ENCODE measurements around the gene SH3RF1. TPM values are rescaled to one million over a fixed set of nuclear protein-coding genes. Genes with fewer than 3 reads are reported as not detected.

Gene SH3RF1
- total RNA-seq, 4 donors from 2014 or later: 10.0 to 11.8 (median 10.9) TPM

DNA sequence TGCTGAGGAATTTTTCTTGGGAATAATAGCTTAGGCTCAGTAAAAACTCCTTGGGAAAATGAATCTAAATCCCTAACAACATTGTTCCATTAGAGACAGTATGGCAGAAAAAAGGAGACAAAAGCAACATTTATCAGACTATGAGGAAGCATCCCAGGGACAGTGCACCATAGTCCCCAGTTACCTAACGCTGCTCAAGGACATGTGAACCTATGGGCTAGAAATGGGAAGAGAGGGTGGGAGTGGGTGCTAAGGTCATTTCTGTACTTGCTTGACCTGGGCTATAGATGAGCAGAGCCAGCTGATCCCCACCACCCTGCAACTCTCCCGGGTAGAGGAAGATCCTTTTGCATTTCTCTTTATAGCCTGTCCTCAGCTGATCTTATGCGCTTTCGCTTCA, 162.5 kb downstream of the SH3RF1 start:
- whole genome bisulfite sequencing: 92% methylated on average over 4 of the region's 4 CpGs
- TF ChIP-seq, protein P1, sequence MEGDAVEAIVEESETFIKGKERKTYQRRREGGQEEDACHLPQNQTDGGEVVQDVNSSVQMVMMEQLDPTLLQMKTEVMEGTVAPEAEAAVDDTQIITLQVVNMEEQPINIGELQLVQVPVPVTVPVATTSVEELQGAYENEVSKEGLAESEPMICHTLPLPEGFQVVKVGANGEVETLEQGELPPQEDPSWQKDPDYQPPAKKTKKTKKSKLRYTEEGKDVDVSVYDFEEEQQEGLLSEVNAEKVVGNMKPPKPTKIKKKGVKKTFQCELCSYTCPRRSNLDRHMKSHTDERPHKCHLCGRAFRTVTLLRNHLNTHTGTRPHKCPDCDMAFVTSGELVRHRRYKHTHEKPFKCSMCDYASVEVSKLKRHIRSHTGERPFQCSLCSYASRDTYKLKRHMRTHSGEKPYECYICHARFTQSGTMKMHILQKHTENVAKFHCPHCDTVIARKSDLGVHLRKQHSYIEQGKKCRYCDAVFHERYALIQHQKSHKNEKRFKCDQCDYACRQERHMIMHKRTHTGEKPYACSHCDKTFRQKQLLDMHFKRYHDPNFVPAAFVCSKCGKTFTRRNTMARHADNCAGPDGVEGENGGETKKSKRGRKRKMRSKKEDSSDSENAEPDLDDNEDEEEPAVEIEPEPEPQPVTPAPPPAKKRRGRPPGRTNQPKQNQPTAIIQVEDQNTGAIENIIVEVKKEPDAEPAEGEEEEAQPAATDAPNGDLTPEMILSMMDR (IDR thresholded peaks at IDR 0.05): no peak
- TF ChIP-seq POLR2AphosphoS5 (IDR thresholded peaks at IDR 0.05) (no peak), EP300 (IDR thresholded peaks at IDR 0.05) (no peak), POLR2A (IDR thresholded peaks at IDR 0.05; ENCODE audit: low read depth) (no peak)
- intact Hi-C loops (cut with DNase I): no loop called here
- peaks cover 0 to 65% (median 38%) of the 10 kb centered on the region in 4 donors for H3K36me3 ChIP-seq
- no peak for DNase-seq (ENCODE audit: extremely low spot score)
- H3K27ac ChIP-seq (replicated peaks in 1 of 4): no peak overlapping the region
- H3K4me3 ChIP-seq: no peak overlapping the region
- peaks cover 0 to 11% (median 9%) of the 10 kb centered on the region in 4 donors for H3K4me1 ChIP-seq
- H3K27me3 ChIP-seq: no peaks in the 10 kb centered on the region
- H3K9me3 ChIP-seq: no peaks in the 10 kb centered on the region

DNA sequence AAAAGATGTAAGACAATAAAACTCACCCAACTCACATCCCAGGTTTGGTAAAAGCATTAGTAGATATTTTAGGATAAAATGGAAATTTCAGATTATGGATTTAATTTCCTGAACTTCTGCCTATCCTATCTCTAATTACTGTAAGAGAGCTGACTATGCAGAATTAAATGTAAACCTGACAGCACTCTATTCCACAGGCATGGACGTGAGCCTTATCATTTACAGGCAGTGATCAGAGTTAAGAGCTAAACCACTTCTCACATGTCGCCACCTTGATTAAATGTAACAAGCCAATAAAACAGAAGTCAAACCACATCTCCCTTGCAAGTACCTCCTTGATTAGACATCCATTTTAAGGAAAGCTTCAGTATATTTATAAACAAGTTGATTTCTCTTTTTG, 163.2 kb downstream of the SH3RF1 start:
- peaks cover 0 to 58% (median 34%) of the 10 kb centered on the region in 4 donors for H3K36me3 ChIP-seq
- H3K4me3 ChIP-seq: no peak overlapping the region
- peaks cover 0 to 11% (median 9%) of the 10 kb centered on the region in 4 donors for H3K4me1 ChIP-seq
- intact Hi-C loops (cut with DNase I): no loop called here
- no peaks in the 10 kb centered on the region for H3K9me3 ChIP-seq
- H3K27me3 ChIP-seq: no peaks in the 10 kb centered on the region
- TF ChIP-seq POLR2A (IDR thresholded peaks at IDR 0.05; ENCODE audit: low read depth) (no peak), POLR2AphosphoS5 (IDR thresholded peaks at IDR 0.05) (no peak), EP300 (IDR thresholded peaks at IDR 0.05) (no peak)
- TF ChIP-seq, protein P1 (IDR thresholded peaks at IDR 0.05): no peak
- no peak for DNase-seq (ENCODE audit: extremely low spot score)
- 86% methylated on average over 2 of the region's 2 CpGs for WGBS
- H3K27ac ChIP-seq (replicated peaks in 1 of 4): no peak overlapping the region

DNA sequence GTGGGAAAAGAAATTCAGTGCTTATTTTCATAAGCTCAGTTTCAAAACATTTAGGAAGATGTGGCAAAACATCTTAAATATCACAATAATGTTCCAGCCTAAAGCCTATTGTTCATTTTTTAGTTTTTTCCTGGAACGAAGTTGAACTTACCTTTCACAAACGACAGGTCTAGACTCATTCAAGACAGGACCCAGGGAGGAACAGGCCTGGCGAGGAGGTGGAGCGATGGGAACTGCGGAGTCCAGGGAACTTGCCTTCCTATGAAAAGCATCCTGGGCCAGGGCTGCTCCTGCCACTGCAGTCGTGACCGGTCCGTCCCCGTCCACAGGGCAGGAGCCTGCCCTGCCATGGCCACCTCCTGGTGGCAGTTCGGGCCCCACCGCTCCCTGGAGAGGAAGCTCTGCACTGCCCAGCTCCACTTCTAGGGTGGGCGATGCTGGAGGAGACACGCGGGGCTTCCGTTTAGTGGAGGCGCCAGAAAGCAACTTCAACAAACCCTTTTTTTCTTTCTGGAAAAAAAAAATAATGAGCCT, 164.0 kb downstream of the SH3RF1 start:
- no peak overlapping the region for H3K27ac ChIP-seq (replicated peaks in 1 of 4)
- 95% methylated on average over 12 of the region's 16 CpGs for WGBS
- H3K4me3 ChIP-seq: no peak overlapping the region
- TF ChIP-seq EP300 (IDR thresholded peaks at IDR 0.05) (no peak), POLR2A (IDR thresholded peaks at IDR 0.05; ENCODE audit: low read depth) (no peak), POLR2AphosphoS5 (IDR thresholded peaks at IDR 0.05) (no peak)
- TF ChIP-seq, protein P1 (IDR thresholded peaks at IDR 0.05): no peak
- H3K9me3 ChIP-seq: no peaks in the 10 kb centered on the region
- intact Hi-C loops (cut with DNase I): no loop called here
- H3K27me3 ChIP-seq: no peaks in the 10 kb centered on the region
- DNase-seq (ENCODE audit: extremely low spot score): no peak
- peaks cover 0 to 11% (median 9%) of the 10 kb centered on the region in 4 donors for H3K4me1 ChIP-seq
- H3K36me3 ChIP-seq: peaks cover 0 to 54% (median 34%) of the 10 kb centered on the region in 4 donors

DNA sequence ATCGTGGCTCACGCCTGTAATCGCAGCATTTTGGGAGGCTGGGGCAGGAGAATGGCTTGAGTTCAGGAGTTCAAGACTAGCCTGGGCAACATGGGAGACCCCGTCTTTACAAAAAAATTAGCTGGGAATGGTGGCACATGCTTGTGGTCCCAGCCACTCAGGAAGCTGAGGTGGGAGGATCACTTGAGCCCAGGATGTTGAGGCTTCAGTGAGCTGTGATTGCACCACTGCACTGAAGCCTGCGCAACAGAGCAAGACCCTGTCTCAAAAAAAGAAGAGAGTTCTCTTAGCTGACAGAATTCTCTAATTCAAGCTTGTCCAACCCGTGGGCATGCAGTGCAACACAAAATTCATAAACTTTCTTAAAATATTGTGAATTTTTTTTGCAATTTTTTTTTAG, 165.1 kb downstream of the SH3RF1 start:
- WGBS: 94% methylated on average over 6 of the region's 6 CpGs
- Histone ChIP-seq H3K4me1 (peaks cover 5 to 14% (median 11%) of the 10 kb centered on the region in 4 donors), H3K27me3 (no peaks in the 10 kb centered on the region), H3K9me3 (no peaks in the 10 kb centered on the region), H3K36me3 (peaks cover 0 to 45% (median 33%) of the 10 kb centered on the region in 4 donors), H3K4me3 (no peak overlapping the region), H3K27ac (replicated peaks in 1 of 4) (no peak overlapping the region)
- intact Hi-C loops (cut with DNase I): no loop called here
- no peak for DNase-seq (ENCODE audit: extremely low spot score)
- TF ChIP-seq POLR2A (IDR thresholded peaks at IDR 0.05; ENCODE audit: low read depth) (no peak), POLR2AphosphoS5 (IDR thresholded peaks at IDR 0.05) (no peak), EP300 (IDR thresholded peaks at IDR 0.05) (no peak)
- TF ChIP-seq, protein P1 (IDR thresholded peaks at IDR 0.05): no peak

DNA sequence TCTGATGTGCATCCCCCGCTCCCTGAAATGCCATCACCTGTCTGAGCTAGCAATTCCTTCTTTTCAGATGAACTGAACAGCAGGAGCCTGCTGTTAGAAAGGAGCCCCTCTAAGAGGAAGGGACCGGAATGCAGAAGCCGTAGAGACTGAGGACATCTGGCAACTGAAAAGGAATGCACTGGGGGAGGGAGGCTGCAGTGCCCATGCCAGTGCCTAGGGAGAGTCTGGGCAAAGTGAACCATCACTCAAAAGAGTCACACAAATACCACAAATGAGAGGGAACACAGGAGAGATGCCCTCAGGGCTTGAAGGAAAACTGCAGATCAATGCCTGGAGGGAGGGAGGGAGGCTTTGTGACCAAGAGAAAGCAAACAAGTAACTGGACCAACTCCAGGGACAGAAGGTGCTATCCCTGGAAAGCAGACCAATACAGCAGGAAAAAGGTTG, 166.8 kb downstream of the SH3RF1 start:
- intact Hi-C loops (cut with DNase I): no loop called here
- Histone ChIP-seq H3K27me3 (no peaks in the 10 kb centered on the region), H3K27ac (replicated peaks in 1 of 4) (no peak overlapping the region), H3K9me3 (no peaks in the 10 kb centered on the region), H3K4me3 (no peak overlapping the region), H3K4me1 (peaks cover 18 to 31% (median 27%) of the 10 kb centered on the region in 4 donors), H3K36me3 (peaks cover 0 to 33% (median 25%) of the 10 kb centered on the region in 4 donors)
- 82% methylated on average over 3 of the region's 3 CpGs for WGBS
- DNase-seq (ENCODE audit: extremely low spot score): no peak
- TF ChIP-seq POLR2AphosphoS5 (IDR thresholded peaks at IDR 0.05): no peak
- TF ChIP-seq EP300 (IDR thresholded peaks at IDR 0.05): no peak
- TF ChIP-seq POLR2A (IDR thresholded peaks at IDR 0.05; ENCODE audit: low read depth): no peak
- TF ChIP-seq, protein P1 (IDR thresholded peaks at IDR 0.05): no peak

Data from esophagus muscularis mucosa (tissue), 4 donors.